OCI-LY7 (cell line): ENCODE data around the gene MBOAT2. TPM values are rescaled to one million over a fixed set of nuclear protein-coding genes. Genes with fewer than 3 reads are reported as not detected.
"Not testable (repeated sequence)": the region's sequence is repeated elsewhere in the genome, so short reads cannot be mapped to it uniquely, and the experiment has no call there.

Experiments used
- BruUV-seq: library from RNA; stranded (reverse); fragments of 400-500 nt; replicated peaks from 2 replicates; lab custom pipeline; 2021; lab: Mats Ljungman, UMichigan
- CTCF ChIA-PET: fragments of 300-600 bp; sonication (Branson Sonifier 250); formaldehyde crosslinking; loops from one replicate; lab custom pipeline; 2022; ENCODE audit warnings: antibody characterized with exemption; ENCODE audit not compliant: unreplicated experiment; lab: Charles Lee
- POLR2A ChIA-PET: fragments of 300-600 bp; sonication (Branson Sonifier 250); formaldehyde crosslinking; loops from one replicate; lab custom pipeline; 2022; ENCODE audit warnings: antibody characterized with exemption; lab: Charles Lee
- DNase-seq: peaks from one replicate; pipeline ENCODE4 v3.0.0-alpha.2; 2015; ENCODE audit warnings: low spot score
- H2AFZ ChIP-seq: fragments of 200-600 bp; sonication (generic), shearing (Covaris generic); 2 replicates; pipeline ENCODE4 v1.6.1; 2014; ENCODE audit warnings: mild to moderate bottlenecking, antibody characterized with exemption, low read length, moderate library complexity
- H3K27ac ChIP-seq: fragments of 200-600 bp; sonication (generic); 2 replicates; pipeline ENCODE4 v1.5.1; 2014; ENCODE audit warnings: mixed run types, low read depth, mild to moderate bottlenecking, moderate library complexity, low read length, inconsistent platforms; ENCODE audit not compliant: poor library complexity, severe bottlenecking
- H3K36me3 ChIP-seq: fragments of 200-600 bp; sonication (generic); 2 replicates; pipeline ENCODE4 v1.6.1; 2014; ENCODE audit warnings: mild to moderate bottlenecking, antibody characterized with exemption, low read length, moderate library complexity, mixed read lengths; ENCODE audit not compliant: insufficient read depth
- H3K4me1 ChIP-seq: fragments of 200-600 bp; sonication (generic); 2 replicates; pipeline ENCODE4 v1.5.1; 2014; ENCODE audit warnings: mild to moderate bottlenecking, low read length; ENCODE audit not compliant: insufficient read depth, poor library complexity, severe bottlenecking
- H3K4me2 ChIP-seq: fragments of 200-600 bp; sonication (generic); 2 replicates; pipeline ENCODE4 v1.6.1; 2014; ENCODE audit warnings: mild to moderate bottlenecking, low read length
- H3K4me3 ChIP-seq: fragments of 200-600 bp; sonication (generic); 2 replicates; pipeline ENCODE4 v1.5.1; 2014; ENCODE audit warnings: mild to moderate bottlenecking, low read depth, low read length; ENCODE audit not compliant: poor library complexity, severe bottlenecking
- H3K79me2 ChIP-seq: fragments of 200-600 bp; sonication (generic); 2 replicates; pipeline ENCODE4 v1.6.1; 2016; ENCODE audit warnings: low read depth, mild to moderate bottlenecking, low read length, moderate library complexity, mixed read lengths; ENCODE audit not compliant: insufficient read depth
- H3K9me2 ChIP-seq: fragments of 200-600 bp; sonication (generic); 2 replicates; pipeline ENCODE4 v1.6.1; 2016; ENCODE audit warnings: mild to moderate bottlenecking, low read length, mixed read lengths; ENCODE audit not compliant: insufficient read depth
- H3K9me3 ChIP-seq: fragments of 200-600 bp; sonication (generic); 2 replicates; pipeline ENCODE4 v1.6.1; 2014; ENCODE audit warnings: mild to moderate bottlenecking, mixed run types, low read length, mixed read lengths
- H4K20me1 ChIP-seq: fragments of 200-600 bp; sonication (generic); 2 replicates; pipeline ENCODE4 v1.6.1; 2014; ENCODE audit warnings: mild to moderate bottlenecking, antibody characterized with exemption, low read length, moderate library complexity, mixed read lengths; ENCODE audit not compliant: insufficient read depth
- CTCF ChIP-seq: fragments of 200-600 bp; sonication (generic); conservative IDR thresholded peaks from 2 replicates; pipeline ENCODE4 v1.5.1; 2014; ENCODE audit warnings: mild to moderate bottlenecking, antibody characterized with exemption, low read length, moderate library complexity, mixed read lengths
- EZH2phosphoT487 ChIP-seq: fragments of 200-600 bp; sonication (generic); IDR thresholded peaks from 2 replicates; pipeline ENCODE4 v1.6.1; 2018; ENCODE audit warnings: low read depth, borderline replicate concordance, mild to moderate bottlenecking, mixed run types, antibody characterized with exemption, low read length, moderate library complexity, mixed read lengths
- intact Hi-C: fragments of 100-400 bp; cut with micrococcal nuclease; formaldehyde crosslinking; loops from one replicate; pipeline ENCODE4 v1.10.0; 2022; ENCODE audit not compliant: unreplicated experiment
- total RNA-seq, 2 experiments: library from RNA; depleted of rRNA in 1 of 2; stranded (reverse); fragments of >200 nt in 1 of 2; shearing (Covaris generic) in 1 of 2; gene quantifications; 2 replicates each; pipeline ENCODE4 v1.2.3, GENCODE V29; 2014 to 2022

The MBOAT2 gene
- total RNA-seq, 2 experiments from 2014 or later, result 0.28 to 0.93 TPM

DNA sequence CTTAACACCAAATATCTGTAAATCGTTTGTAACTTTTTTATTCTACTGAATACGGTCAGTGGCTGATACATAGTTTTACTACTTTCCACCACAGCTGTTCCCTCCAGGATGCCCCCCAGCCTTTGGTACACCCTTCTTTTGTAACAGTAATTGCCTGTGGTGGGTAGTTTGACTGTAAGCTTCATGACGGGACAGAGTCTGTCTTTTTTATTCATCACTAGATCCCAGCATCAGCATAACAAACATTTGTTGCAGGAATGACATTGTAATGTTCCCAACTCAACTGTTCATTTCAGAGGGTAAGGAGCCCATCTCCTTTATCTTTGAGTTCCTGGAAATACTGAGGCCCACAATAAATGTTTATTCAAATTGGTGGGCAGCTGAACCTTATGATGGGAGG lies 67.5 kb downstream of the MBOAT2 start:
- Histone ChIP-seq H3K9me3 (no peaks in the 10 kb centered on the region), H4K20me1 (no peaks in the 10 kb centered on the region), H2AFZ (no peak overlapping the region), H3K36me3 (no peaks in the 10 kb centered on the region), H3K4me2 (no peak overlapping the region), H3K27ac (no peak overlapping the region), H3K4me3 (no peak overlapping the region), H3K79me2 (no peaks in the 10 kb centered on the region), H3K4me1 (no peaks in the 10 kb centered on the region), H3K9me2 (no peaks in the 10 kb centered on the region)
- no peak for DNase-seq
- ChIA-PET POLR2A (interaction anchor here (1.0 kb wide), 1 partner anchor 29 kb away, joined by 3 read pairs; no protein-coding TSS in a partner anchor), CTCF (no interaction called here)
- BruUV-seq, result no TSS peak
- TF ChIP-seq EZH2phosphoT487, result no peak
- TF ChIP-seq CTCF, result no peak
- intact Hi-C loops, result no loop called here

GRCh38 chr2:8934338-8934737 lies 69.1 kb downstream of the MBOAT2 start:
- no peaks in the 10 kb centered on the region for H3K9me2 ChIP-seq
- H3K36me3 ChIP-seq, result no peaks in the 10 kb centered on the region
- no peak overlapping the region for H3K4me3 ChIP-seq
- no peaks in the 10 kb centered on the region for H3K79me2 ChIP-seq
- CTCF ChIA-PET, result no interaction called here
- TF ChIP-seq CTCF (no peak), EZH2phosphoT487 (no peak)
- no peak overlapping the region for H3K4me2 ChIP-seq
- no peaks in the 10 kb centered on the region for H3K4me1 ChIP-seq
- POLR2A ChIA-PET, result no interaction called here
- no peaks in the 10 kb centered on the region for H4K20me1 ChIP-seq
- intact Hi-C loops, result no loop called here
- no peak overlapping the region for H3K27ac ChIP-seq
- H3K9me3 ChIP-seq, result no peaks in the 10 kb centered on the region
- no peak overlapping the region for H2AFZ ChIP-seq
- DNase-seq, result no peak
- BruUV-seq, result no TSS peak

DNA sequence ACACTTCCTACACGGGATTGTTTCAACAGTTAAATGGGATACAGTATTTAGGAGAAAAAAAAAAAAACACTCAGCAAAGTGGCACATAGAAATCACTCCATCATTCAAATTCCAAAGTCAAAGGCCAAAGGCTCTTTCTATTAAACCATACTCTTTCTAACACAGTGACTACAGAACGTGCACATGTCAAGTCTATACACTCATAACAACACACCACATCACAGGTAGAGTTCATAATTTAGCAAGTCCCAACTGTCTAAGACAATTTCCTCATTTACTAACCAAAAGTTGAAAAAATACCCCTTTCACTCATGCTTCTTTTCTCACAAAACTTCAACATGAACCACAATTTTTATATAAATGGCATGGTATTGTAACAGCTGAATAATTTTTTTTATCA lies 70.8 kb downstream of the MBOAT2 start:
- Histone ChIP-seq H3K27ac (no peak overlapping the region), H3K4me3 (no peak overlapping the region), H3K36me3 (no peaks in the 10 kb centered on the region), H3K9me2 (no peaks in the 10 kb centered on the region), H4K20me1 (no peaks in the 10 kb centered on the region), H3K79me2 (no peaks in the 10 kb centered on the region), H2AFZ (no peak overlapping the region), H3K9me3 (no peaks in the 10 kb centered on the region), H3K4me1 (no peaks in the 10 kb centered on the region), H3K4me2 (no peak overlapping the region)
- CTCF ChIA-PET, result no interaction called here
- intact Hi-C loops, result no loop called here
- BruUV-seq, result no TSS peak
- DNase-seq, result no peak
- TF ChIP-seq CTCF (no peak), EZH2phosphoT487 (no peak)
- POLR2A ChIA-PET, result no interaction called here

- H3K9me3 ChIP-seq, CTCF ChIA-PET, H3K4me1 ChIP-seq, H3K27ac ChIP-seq, H2AFZ ChIP-seq, intact Hi-C loops, H3K4me3 ChIP-seq, H4K20me1 ChIP-seq, H3K9me2 ChIP-seq, DNase-seq, BruUV-seq, POLR2A ChIA-PET, H3K79me2 ChIP-seq, H3K36me3 ChIP-seq, H3K4me2 ChIP-seq: not testable (repeated sequence)
Measured at GRCh38 chr2:8930185-8930584, 73.3 kb downstream of the MBOAT2 start.
